Endothelial cell of umbilical vein (primary cell): ENCODE data around the gene LGR4. TPM values are rescaled to one million over a fixed set of nuclear protein-coding genes. Genes with fewer than 3 reads are reported as not detected.

Source experiments
- BruUV-seq: library from RNA; stranded (reverse); fragments of 400-500 nt; replicated peaks from 2 replicates; lab custom pipeline; 2021; lab: Mats Ljungman, UMichigan
- CTCF ChIA-PET: fragments of 300-600, 350-600 bp; sonication (Branson Sonifier 250); formaldehyde crosslinking; loops from one replicate; lab custom pipeline; 2021; ENCODE audit warnings: antibody characterized with exemption, inconsistent platforms; lab: Charles Lee
- POLR2A ChIA-PET: fragments of 300-600, 350-600 bp; sonication (Branson Sonifier 250); formaldehyde crosslinking; loops from one replicate; lab custom pipeline; 2021; ENCODE audit warnings: antibody characterized with exemption, inconsistent platforms; lab: Charles Lee
- DNase-seq: peaks from one replicate; pipeline ENCODE4 v3.0.0-alpha.2; 2011; ENCODE audit warnings: low read depth, low spot score
- FAIRE-seq: peaks from 2 replicates; lab custom pipeline; 2011; peaks lifted over from hg19 to GRCh38; lab: Jason Lieb, UNC
- H2AFZ ChIP-seq: 2 replicates; pipeline ENCODE4 v1.6.0; 2012; ENCODE audit warnings: low read depth, low read length, control low read depth, inconsistent platforms
- H3K27ac ChIP-seq: 2 replicates; pipeline ENCODE4 v1.5.1; 2011; ENCODE audit warnings: low read depth, mild to moderate bottlenecking, control low read depth, low read length, moderate library complexity; ENCODE audit not compliant: insufficient read depth
- H3K27me3 ChIP-seq, 2 experiments: 2 replicates each; pipeline versions ENCODE4 v1.6.0 to v1.6.1; 2011; ENCODE audit warnings: low read length in 2 of 2, mixed read lengths in 1 of 2; ENCODE audit not compliant: control insufficient read depth in 2 of 2, insufficient read depth in 2 of 2
- H3K36me3 ChIP-seq, 2 experiments: 2 replicates in 1 of 2; 3 replicates in 1 of 2; pipeline ENCODE4 v1.5.1; 2011; ENCODE audit warnings: low read length in 2 of 2, mild to moderate bottlenecking in 1 of 2, moderate library complexity in 1 of 2; ENCODE audit not compliant: control insufficient read depth in 2 of 2, insufficient read depth in 2 of 2; ENCODE audit errors: extremely low read depth in 1 of 2
- H3K4me1 ChIP-seq: 3 replicates; pipeline ENCODE4 v1.5.1; 2011; ENCODE audit warnings: mild to moderate bottlenecking, low read length; ENCODE audit not compliant: control insufficient read depth, insufficient read depth; ENCODE audit errors: extremely low read depth
- H3K4me2 ChIP-seq: 2 replicates; pipeline ENCODE4 v1.6.1; 2011; ENCODE audit warnings: low read length, control low read depth, mixed read lengths; ENCODE audit not compliant: insufficient read depth
- H3K4me3 ChIP-seq, 3 experiments: fragments of 200-600 bp in 1 of 3; sonication (generic), shearing (Covaris generic) in 1 of 3; replicated peaks in 1 of 3; 2 replicates each; pipeline ENCODE4 v1.5.1; 2011 to 2016; ENCODE audit warnings: control low read depth in 3 of 3, low read length in 3 of 3, mild to moderate bottlenecking in 2 of 3, inconsistent platforms in 1 of 3, low read depth in 1 of 3, moderate library complexity in 1 of 3; ENCODE audit not compliant: insufficient read depth in 1 of 3
- H3K79me2 ChIP-seq: 2 replicates; pipeline ENCODE4 v1.6.0; 2012; ENCODE audit warnings: low read length, inconsistent platforms; ENCODE audit not compliant: control insufficient read depth, insufficient read depth
- H3K9ac ChIP-seq: replicated peaks from 2 replicates; pipeline ENCODE3; 2011; ENCODE audit warnings: low read length, control low read depth; ENCODE audit not compliant: insufficient read depth; ENCODE audit errors: extremely low read depth
- H3K9me1 ChIP-seq: replicated peaks from 3 replicates; pipeline ENCODE4 v1.6.0; 2011; ENCODE audit warnings: mild to moderate bottlenecking, low read length; ENCODE audit not compliant: control insufficient read depth, insufficient read depth; ENCODE audit errors: extremely low read depth
- H3K9me3 ChIP-seq: replicated peaks from 2 replicates; pipeline ENCODE4 v1.5.1; 2012; ENCODE audit warnings: low read length, inconsistent platforms; ENCODE audit not compliant: control insufficient read depth, insufficient read depth
- H4K20me1 ChIP-seq: replicated peaks from 2 replicates; pipeline ENCODE3; 2011; ENCODE audit warnings: mild to moderate bottlenecking, low read length; ENCODE audit not compliant: control insufficient read depth, insufficient read depth; ENCODE audit errors: extremely low read depth
- CTCF ChIP-seq, 2 donors: IDR thresholded peaks; 1 replicate in 1 of 2; 2 replicates in 1 of 2; pipeline ENCODE4 v1.5.1; 2011; ENCODE audit warnings: low read length in 2 of 2, mild to moderate bottlenecking in 2 of 2, moderate library complexity in 2 of 2, control low read depth in 1 of 2, inconsistent platforms in 1 of 2, low read depth in 1 of 2; ENCODE audit not compliant: insufficient read depth in 1 of 2; ENCODE audit errors: extremely low read depth in 1 of 2
- EZH2 ChIP-seq: IDR thresholded peaks from 2 replicates; pipeline ENCODE4 v1.6.1; 2012; ENCODE audit warnings: borderline replicate concordance, low read depth, mild to moderate bottlenecking, moderate library complexity, low read length, inconsistent platforms; ENCODE audit not compliant: severe bottlenecking
- FOS ChIP-seq: IDR thresholded peaks from 2 replicates; pipeline ENCODE4 v1.6.1; 2011; ENCODE audit warnings: mild to moderate bottlenecking, low read length, moderate library complexity, borderline replicate concordance; ENCODE audit not compliant: insufficient read depth
- GATA2 ChIP-seq: IDR thresholded peaks from 2 replicates; pipeline ENCODE4 v1.7.0; 2011; ENCODE audit warnings: low read depth, mild to moderate bottlenecking, moderate library complexity, mixed read lengths, low read length; ENCODE audit not compliant: insufficient read length, insufficient read depth
- JUN ChIP-seq: IDR thresholded peaks from 2 replicates; pipeline ENCODE4 v1.6.1; 2011; ENCODE audit warnings: borderline replicate concordance, low read depth; ENCODE audit not compliant: insufficient read length, insufficient read depth
- MYC ChIP-seq: IDR thresholded peaks from one replicate; pipeline ENCODE4 v1.6.1; 2011; ENCODE audit warnings: mild to moderate bottlenecking, low read depth, low read length
- POLR2A ChIP-seq: IDR thresholded peaks from 2 replicates; pipeline ENCODE4 v1.6.1; 2012; ENCODE audit warnings: low read depth, mild to moderate bottlenecking, control low read depth, low read length
- POLR2AphosphoS5 ChIP-seq: IDR thresholded peaks from 2 replicates; pipeline ENCODE4 v1.6.1; 2012; ENCODE audit warnings: low read depth, mild to moderate bottlenecking, control low read depth, low read length, moderate library complexity; ENCODE audit not compliant: insufficient read depth
- dilution Hi-C: fragments of 300-500 bp; cut with MboI; formaldehyde crosslinking; loops from one replicate; pipeline ENCODE4 v1.15.0; 2019; ENCODE audit warnings: low sequenced_read_pairs; ENCODE audit not compliant: extremely low pct_ligation_motif_present
- intact Hi-C: fragments of 100-400 bp; cut with micrococcal nuclease; formaldehyde crosslinking; loops from one replicate; pipeline ENCODE4 v1.10.0; 2022
- polyA plus RNA-seq, 4 experiments: library from polyadenylated mRNA; depleted of rRNA in 3 of 4; stranded (reverse) in 3 of 4; unstranded in 1 of 4; fragments of >200 nt; gene quantifications; 2 replicates each; pipeline versions ENCODE4 v1.2.1 to v1.2.3, GENCODE V29; 2011 to 2012; ENCODE audit warnings: missing spikeins in 1 of 4
- total RNA-seq: library from RNA; stranded (reverse); gene quantifications from 2 replicates; pipeline ENCODE4 v1.2.3, GENCODE V29; 2021
- TF ChIP-seq, protein P1 (sequence below): IDR thresholded peaks from 2 replicates; pipeline ENCODE4 v1.6.1; 2011; ENCODE audit not compliant: insufficient read depth, insufficient read length

The LGR4 gene
- total and polyA plus RNA-seq, 2 donors (not counting 3 experiments of a cell fraction or from before 2014, with no cell fraction given), result 1.3 to 3.1 TPM

DNA sequence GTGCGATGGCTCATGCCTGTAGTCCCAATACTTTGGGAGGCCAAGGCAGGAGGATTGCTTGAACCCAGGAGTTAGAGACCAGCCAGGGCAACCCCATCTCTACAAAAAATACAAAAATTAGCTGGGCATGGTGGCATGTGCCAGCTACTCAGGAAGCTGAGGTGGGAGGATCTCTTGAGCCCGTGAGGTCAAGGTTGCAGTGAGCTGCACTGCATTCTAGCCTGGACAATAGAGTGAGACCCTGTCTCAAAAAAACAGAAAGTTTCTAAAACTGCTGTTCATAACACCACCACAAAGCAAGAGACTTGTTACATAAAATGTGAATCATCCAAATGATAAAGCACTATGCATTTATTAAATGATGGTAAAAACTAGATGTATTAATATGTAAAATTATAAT is 69.4 kb downstream of the LGR4 start:
- Histone ChIP-seq H3K9ac (no peak overlapping the region), H3K27ac (no peak overlapping the region), H3K4me1 (no peaks in the 10 kb centered on the region), H3K4me3 (no peak overlapping the region), H3K79me2 (no peaks in the 10 kb centered on the region), H3K9me3 (no peaks in the 10 kb centered on the region), H3K9me1 (no peaks in the 10 kb centered on the region), H3K4me2 (no peak overlapping the region), H2AFZ (no peak overlapping the region), H3K27me3 (no peaks in the 10 kb centered on the region), H3K36me3 (no peaks in the 10 kb centered on the region), H4K20me1 (no peaks in the 10 kb centered on the region)
- FAIRE-seq (no peak), DNase-seq (no peak)
- no TSS peak for BruUV-seq
- TF ChIP-seq GATA2, result no peak
- no peak for TF ChIP-seq POLR2AphosphoS5
- no peak for TF ChIP-seq POLR2A
- TF ChIP-seq, protein P1, sequence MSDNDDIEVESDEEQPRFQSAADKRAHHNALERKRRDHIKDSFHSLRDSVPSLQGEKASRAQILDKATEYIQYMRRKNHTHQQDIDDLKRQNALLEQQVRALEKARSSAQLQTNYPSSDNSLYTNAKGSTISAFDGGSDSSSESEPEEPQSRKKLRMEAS, result no peak
- TF ChIP-seq EZH2, result no peak
- no peak for TF ChIP-seq FOS
- TF ChIP-seq JUN, result no peak
- no peak for TF ChIP-seq CTCF (IDR thresholded peaks at IDR 0.05; ENCODE audit: extremely low read depth in 1 of 2, insufficient read depth in 1 of 2, low read depth in 1 of 2, low read length in 2 of 2)
- TF ChIP-seq MYC, result no peak
- ChIA-PET CTCF (interaction anchor here (0.6 kb wide), 1 partner anchor 83 kb away, joined by 3 read pairs; no protein-coding TSS in a partner anchor), POLR2A (no interaction called here)
- intact Hi-C loops (no loop called here), dilution Hi-C loops (no loop called here)
